Spleen (tissue), 11 donors: Measurements from ENCODE around the gene RAPGEF3. TPM values are rescaled to one million over a fixed set of nuclear protein-coding genes. Genes with fewer than 3 reads are reported as not detected.
A peak's percentile ranks its signal among the peaks of the same experiment; 100 is the strongest.

ENCODE experiments used
- DNase-seq: peaks from one replicate; pipeline ENCODE4 v3.0.0-alpha.2; 2020
- H3K27ac ChIP-seq, 8 donors: fragments of 200-600 bp; sonication (generic) in 7 of 8; 1 replicate in 4 of 8; 2 replicates in 4 of 8; pipeline versions ENCODE4 v1.5.0 to v1.8.0; 2016 to 2021; ENCODE audit warnings: inconsistent platforms in 4 of 8, mild to moderate bottlenecking in 4 of 8, moderate library complexity in 1 of 8
- H3K27me3 ChIP-seq, 7 donors: fragments of 200-600 bp; sonication (generic) in 6 of 7; replicated peaks in 1 of 7; 1 replicate in 4 of 7; 2 replicates in 3 of 7; pipeline versions ENCODE4 v1.5.0 to v1.8.0; 2016 to 2021; ENCODE audit warnings: inconsistent platforms in 3 of 7, mild to moderate bottlenecking in 1 of 7
- H3K36me3 ChIP-seq, 6 donors: fragments of 200-600 bp; sonication (generic) in 5 of 6; 1 replicate in 4 of 6; 2 replicates in 2 of 6; pipeline versions ENCODE4 v1.5.0 to v1.8.0; 2016 to 2021; ENCODE audit warnings: inconsistent platforms in 2 of 6
- H3K4me1 ChIP-seq, 6 donors: fragments of 200-600 bp; sonication (generic) in 5 of 6; 1 replicate in 3 of 6; 2 replicates in 3 of 6; pipeline versions ENCODE4 v1.5.0 to v1.8.0; 2016 to 2021; ENCODE audit warnings: inconsistent platforms in 3 of 6
- H3K4me3 ChIP-seq, 8 donors: fragments of 200-600 bp; sonication (generic) in 7 of 8; 1 replicate in 4 of 8; 2 replicates in 4 of 8; pipeline versions ENCODE4 v1.5.0 to v1.8.0; 2016 to 2021; ENCODE audit warnings: inconsistent platforms in 4 of 8, mild to moderate bottlenecking in 4 of 8, moderate library complexity in 2 of 8
- H3K9me3 ChIP-seq, 8 donors: fragments of 200-600 bp; sonication (generic) in 7 of 8; 1 replicate in 4 of 8; 2 replicates in 4 of 8; pipeline versions ENCODE4 v1.5.0 to v1.8.0; 2016 to 2021; ENCODE audit warnings: inconsistent platforms in 4 of 8
- CTCF ChIP-seq, 11 experiments: fragments of 200-600 bp in 7 of 11; fragments of 450-650 bp in 4 of 11; sonication (generic) in 4 of 11; IDR thresholded peaks in 8 of 11; conservative IDR thresholded peaks in 3 of 11; 1 replicate in 7 of 11; 2 replicates in 4 of 11; pipeline versions ENCODE4 v1.4.0 to v1.8.0; 2016 to 2021; ENCODE audit warnings: antibody characterized with exemption in 11 of 11, inconsistent platforms in 4 of 11, mild to moderate bottlenecking in 1 of 11
- POLR2A ChIP-seq, 3 donors: fragments of 450-650 bp; IDR thresholded peaks; one replicate each; pipeline ENCODE4 v1.5.1; 2017; ENCODE audit warnings: antibody characterized with exemption in 3 of 3, mild to moderate bottlenecking in 1 of 3
- POLR2AphosphoS5 ChIP-seq, 3 donors: sonication (generic); formaldehyde crosslinking; IDR thresholded peaks; one replicate each; pipeline ENCODE4 v1.5.1; 2017; ENCODE audit warnings: antibody characterized with exemption in 3 of 3
- WGBS, 5 donors: extraction: QIAGEN DNeasy Blood & Tissue Kit in 3 of 5; methylation state at CpG; one replicate each; pipeline versions ENCODE4 v1.1.5 to v1.1.7; 2013 to 2018; 5-methylcytosine and 5-hydroxymethylcytosine counted together
- intact Hi-C: fragments of 100-400 bp; cut with DNase I; formaldehyde crosslinking; loops from one replicate; pipeline ENCODE4 v1.15.0; 2023; ENCODE audit warnings: low total_unique reads
- polyA plus RNA-seq, 3 donors: library from polyadenylated mRNA; stranded (reverse); fragments of 200-250 nt; gene quantifications; one replicate each; pipeline ENCODE4 v1.2.1, GENCODE V29; 2013
- total RNA-seq, 7 donors: library from RNA; depleted of rRNA in 3 of 7; stranded (reverse); fragments of >200 nt in 3 of 7; fragmentation: NEBNext Ultra II Directional in 4 of 7; extraction: Animal tissue kit (Norgen Biotek cat#: 25700) in 4 of 7; gene quantifications; one replicate each; pipeline versions ENCODE4 v1.1.0 to v1.2.1, GENCODE V29; 2016 to 2021
- donor health status: healthy with polysubstance abuse.
- donor health status: DM: no; HTN: no; CAD: no; lungs with moderate emphysema.
- donor health status: DM: no; HTN: no; CAD: no.
- donor health status: Bipolar disorder and iron deficiency.
- donor health status: healthy.
- donor health status: DM: no; HTN: no; CAD: no.
- donor health status: DM: yes; HTN: yes; CAD: no.

RAPGEF3 gene
- total and polyA plus RNA-seq, 10 donors, result 21.4 to 116 (median 58.7) TPM

DNA sequence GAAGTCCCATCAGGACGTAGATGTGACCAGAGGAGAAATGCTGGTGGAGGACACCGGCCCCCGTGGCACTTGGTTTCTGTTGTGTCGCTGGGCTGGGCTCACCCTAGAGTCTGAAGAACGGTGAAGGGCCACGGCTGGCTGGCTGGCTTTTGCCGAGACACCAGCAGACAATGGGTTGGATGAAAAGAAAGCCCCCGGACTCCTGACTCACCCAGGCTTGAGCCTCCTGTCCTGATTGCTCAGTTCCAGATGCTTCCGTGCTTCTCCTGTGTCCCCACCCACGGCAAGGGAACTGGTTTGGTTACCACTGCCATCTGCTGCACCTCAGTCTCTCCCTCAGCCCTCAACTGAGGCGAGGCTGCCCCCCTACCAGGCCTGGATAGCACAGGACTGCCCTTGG, 23.0 kb downstream of the RAPGEF3 start:
- H3K9me3 ChIP-seq, result no peaks in the 10 kb centered on the region
- no peak overlapping the region for H3K4me3 ChIP-seq
- TF ChIP-seq CTCF (IDR thresholded peaks at IDR 0.05 in 8 of 11, conservative IDR thresholded peaks at IDR 0.05 in 3 of 11), result no peak
- no peak for TF ChIP-seq POLR2AphosphoS5 (IDR thresholded peaks at IDR 0.05)
- no peak for TF ChIP-seq POLR2A (IDR thresholded peaks at IDR 0.05)
- peaks cover 0 to 18% (median 0%) of the 10 kb centered on the region in 6 donors for H3K36me3 ChIP-seq
- peak; percentile 64 for DNase-seq
- peaks cover 7 to 63% (median 54%) of the 10 kb centered on the region in 6 donors for H3K4me1 ChIP-seq
- WGBS, 5 donors, result 88 to 94% (median 91%) methylated on average over 10 to 11 of the region's 11 CpGs
- peak overlapping the region in 7 of 8 donors; percentile 8 to 81 (median 65) for H3K27ac ChIP-seq
- intact Hi-C loops, result no loop called here
- H3K27me3 ChIP-seq, result no peaks in the 10 kb centered on the region

GRCh38 chr12:47734725-47735480, 23.8 kb downstream of the RAPGEF3 start:
- WGBS, 5 donors, result 65 to 79% (median 75%) methylated on average over 8 to 12 of the region's 12 CpGs
- Histone ChIP-seq H3K36me3 (peaks cover 0 to 18% (median 0%) of the 10 kb centered on the region in 6 donors), H3K9me3 (no peaks in the 10 kb centered on the region), H3K27ac (peak overlapping the region in 6 of 8 donors; percentile 8 to 81 (median 68)), H3K27me3 (no peaks in the 10 kb centered on the region), H3K4me3 (no peak overlapping the region), H3K4me1 (peaks cover 6 to 56% (median 47%) of the 10 kb centered on the region in 6 donors)
- TF ChIP-seq POLR2AphosphoS5 (IDR thresholded peaks at IDR 0.05), result peak; percentile 12 to 62 (median 57)
- TF ChIP-seq CTCF (IDR thresholded peaks at IDR 0.05 in 8 of 11, conservative IDR thresholded peaks at IDR 0.05 in 3 of 11), result no peak
- TF ChIP-seq POLR2A (IDR thresholded peaks at IDR 0.05), result no peak
- intact Hi-C loops, result no loop called here
- DNase-seq, result no peak

GRCh38 chr12:47733142-47733541, 25.5 kb downstream of the RAPGEF3 start:
- Histone ChIP-seq H3K27ac (no peak overlapping the region), H3K9me3 (no peaks in the 10 kb centered on the region), H3K4me3 (no peak overlapping the region), H3K4me1 (peaks cover 6 to 44% (median 37%) of the 10 kb centered on the region in 6 donors), H3K27me3 (no peaks in the 10 kb centered on the region), H3K36me3 (peaks cover 0 to 20% (median 0%) of the 10 kb centered on the region in 6 donors)
- DNase-seq, result no peak
- 75 to 93% (median 86%) methylated on average over 3 to 4 of the region's 4 CpGs for whole genome bisulfite sequencing, 5 donors
- no peak for TF ChIP-seq POLR2A (IDR thresholded peaks at IDR 0.05)
- intact Hi-C loops, result no loop called here

GRCh38 chr12:47732504-47732903, 26.2 kb downstream of the RAPGEF3 start:
- Histone ChIP-seq H3K27me3 (no peaks in the 10 kb centered on the region), H3K36me3 (peaks cover 0 to 14% (median 0%) of the 10 kb centered on the region in 6 donors), H3K4me1 (peaks cover 6 to 38% (median 30%) of the 10 kb centered on the region in 6 donors), H3K4me3 (no peak overlapping the region), H3K9me3 (no peaks in the 10 kb centered on the region), H3K27ac (no peak overlapping the region)
- intact Hi-C loops, result no loop called here
- DNase-seq, result no peak
- no peak for TF ChIP-seq POLR2A (IDR thresholded peaks at IDR 0.05)
- TF ChIP-seq CTCF (IDR thresholded peaks at IDR 0.05 in 8 of 11, conservative IDR thresholded peaks at IDR 0.05 in 3 of 11), result no peak
- no peak for TF ChIP-seq POLR2AphosphoS5 (IDR thresholded peaks at IDR 0.05)
- 57 to 85% (median 68%) methylated on average over 2 of the region's 2 CpGs for WGBS, 5 donors
